Lower leg skin (tissue), 3 donors: ENCODE results near the gene RABL6.

Source experiments
- CTCF ChIP-seq, 3 donors: fragments of 450-650 bp; IDR thresholded peaks; one replicate each; pipeline ENCODE4 v1.5.1; 2016; ENCODE audit warnings: antibody characterized with exemption in 3 of 3, mild to moderate bottlenecking in 3 of 3, moderate library complexity in 2 of 3
- POLR2A ChIP-seq, 2 donors: fragments of 450-650 bp; IDR thresholded peaks; one replicate each; pipeline ENCODE4 v1.6.1; 2016 to 2017; ENCODE audit warnings: antibody characterized with exemption in 2 of 2, mild to moderate bottlenecking in 1 of 2, moderate library complexity in 1 of 2

GRCh38 chr9:136854842-136855460 lies 47.2 kb downstream of the RABL6 start:
- no peak for TF ChIP-seq CTCF (IDR thresholded peaks at IDR 0.05)
- TF ChIP-seq POLR2A (IDR thresholded peaks at IDR 0.05) = no peak
